ENCODE data around the gene DHRS7B. TPM values are rescaled to one million over a fixed set of nuclear protein-coding genes. Genes with fewer than 3 reads are reported as not detected.
"Not testable (repeated sequence)": the region's sequence is repeated elsewhere in the genome, so short reads cannot be mapped to it uniquely, and the experiment has no call there.

DHRS7B gene
- total RNA-seq, 4 donors from 2014 or later, result 17.0 to 44.2 (median 37.4) TPM

DNA sequence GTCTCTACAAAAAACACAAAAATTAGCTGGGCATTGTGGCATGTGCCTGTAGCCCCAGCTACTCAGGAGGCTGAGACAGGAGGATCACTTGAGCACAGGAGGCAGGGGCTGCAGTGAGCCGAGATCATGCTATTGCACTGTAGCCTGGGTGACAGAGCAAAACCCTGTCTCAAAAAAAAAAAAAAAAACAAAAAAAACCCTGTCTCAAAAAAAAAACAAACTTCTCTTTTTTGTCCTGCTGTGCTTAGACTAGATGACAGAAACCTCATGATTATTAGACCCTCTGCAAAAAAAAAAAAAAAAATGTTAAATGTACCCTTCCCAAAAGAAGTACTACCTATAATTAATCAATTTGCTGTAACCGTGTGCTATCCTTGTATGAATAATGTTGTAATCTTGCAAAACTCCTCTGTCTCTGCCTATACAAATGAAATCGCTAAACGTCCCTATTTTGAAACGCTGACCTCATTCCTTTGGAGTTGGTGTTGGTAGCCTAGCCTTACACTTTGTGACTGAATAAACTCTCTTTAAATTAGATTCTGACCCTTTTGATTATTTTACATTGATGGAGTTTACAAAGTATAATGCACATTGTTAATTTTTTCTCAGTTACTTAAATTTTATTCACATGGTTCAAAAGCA, 13.6 kb upstream of the DHRS7B start:
- WGBS, 2 donors (ENCODE audit: low coverage in 1 of 2), result 55 to 62% methylated on average over 5 of the region's 5 CpGs
- no peaks in the 10 kb centered on the region for H3K9me3 ChIP-seq
- H3K4me3 ChIP-seq, result no peak overlapping the region
- no peak for TF ChIP-seq POLR2A (IDR thresholded peaks at IDR 0.05)
- TF ChIP-seq POLR2AphosphoS5 (IDR thresholded peaks at IDR 0.05), result no peak
- TF ChIP-seq EP300 (IDR thresholded peaks at IDR 0.05), result no peak
- TF ChIP-seq, protein P1, sequence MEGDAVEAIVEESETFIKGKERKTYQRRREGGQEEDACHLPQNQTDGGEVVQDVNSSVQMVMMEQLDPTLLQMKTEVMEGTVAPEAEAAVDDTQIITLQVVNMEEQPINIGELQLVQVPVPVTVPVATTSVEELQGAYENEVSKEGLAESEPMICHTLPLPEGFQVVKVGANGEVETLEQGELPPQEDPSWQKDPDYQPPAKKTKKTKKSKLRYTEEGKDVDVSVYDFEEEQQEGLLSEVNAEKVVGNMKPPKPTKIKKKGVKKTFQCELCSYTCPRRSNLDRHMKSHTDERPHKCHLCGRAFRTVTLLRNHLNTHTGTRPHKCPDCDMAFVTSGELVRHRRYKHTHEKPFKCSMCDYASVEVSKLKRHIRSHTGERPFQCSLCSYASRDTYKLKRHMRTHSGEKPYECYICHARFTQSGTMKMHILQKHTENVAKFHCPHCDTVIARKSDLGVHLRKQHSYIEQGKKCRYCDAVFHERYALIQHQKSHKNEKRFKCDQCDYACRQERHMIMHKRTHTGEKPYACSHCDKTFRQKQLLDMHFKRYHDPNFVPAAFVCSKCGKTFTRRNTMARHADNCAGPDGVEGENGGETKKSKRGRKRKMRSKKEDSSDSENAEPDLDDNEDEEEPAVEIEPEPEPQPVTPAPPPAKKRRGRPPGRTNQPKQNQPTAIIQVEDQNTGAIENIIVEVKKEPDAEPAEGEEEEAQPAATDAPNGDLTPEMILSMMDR (IDR thresholded peaks at IDR 0.05), result no peak
- no peaks in the 10 kb centered on the region for H3K27me3 ChIP-seq
- no peaks in the 10 kb centered on the region for H3K36me3 ChIP-seq
- H3K27ac ChIP-seq, result no peak overlapping the region
- ATAC-seq, result no peak
- H3K4me1 ChIP-seq, result no peaks in the 10 kb centered on the region

DNA sequence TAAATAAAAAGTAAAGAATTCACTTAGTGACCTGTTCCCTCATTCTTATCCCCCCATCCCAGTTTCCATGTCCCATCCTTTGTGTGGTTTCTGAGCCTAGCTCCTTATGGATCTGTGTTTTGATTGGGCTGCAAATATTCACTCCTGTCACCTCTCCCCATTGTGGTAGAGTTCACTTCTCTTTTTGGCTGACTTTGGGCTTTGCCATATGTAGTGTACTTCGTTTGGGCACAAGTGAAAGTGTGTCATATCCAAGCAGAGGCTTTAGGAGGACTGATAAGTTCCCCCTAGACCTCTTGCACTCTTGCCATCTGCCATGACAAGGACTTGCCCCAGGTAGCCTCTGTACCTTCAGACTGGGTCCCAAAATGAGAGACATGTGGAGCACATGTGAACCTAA, 13.0 kb upstream of the DHRS7B start:
- H3K27ac ChIP-seq, result no peak overlapping the region
- ATAC-seq, result no peak
- WGBS, 2 donors (ENCODE audit: low coverage in 1 of 2), result 27 to 50% methylated on average over 1 of the region's 1 CpG
- no peaks in the 10 kb centered on the region for H3K9me3 ChIP-seq
- no peak overlapping the region for H3K4me3 ChIP-seq
- no peaks in the 10 kb centered on the region for H3K36me3 ChIP-seq
- TF ChIP-seq POLR2A (IDR thresholded peaks at IDR 0.05) (no peak), EP300 (IDR thresholded peaks at IDR 0.05) (no peak), POLR2AphosphoS5 (IDR thresholded peaks at IDR 0.05) (no peak)
- TF ChIP-seq, protein P1 (IDR thresholded peaks at IDR 0.05), result no peak
- H3K4me1 ChIP-seq, result no peaks in the 10 kb centered on the region
- no peaks in the 10 kb centered on the region for H3K27me3 ChIP-seq

DNA sequence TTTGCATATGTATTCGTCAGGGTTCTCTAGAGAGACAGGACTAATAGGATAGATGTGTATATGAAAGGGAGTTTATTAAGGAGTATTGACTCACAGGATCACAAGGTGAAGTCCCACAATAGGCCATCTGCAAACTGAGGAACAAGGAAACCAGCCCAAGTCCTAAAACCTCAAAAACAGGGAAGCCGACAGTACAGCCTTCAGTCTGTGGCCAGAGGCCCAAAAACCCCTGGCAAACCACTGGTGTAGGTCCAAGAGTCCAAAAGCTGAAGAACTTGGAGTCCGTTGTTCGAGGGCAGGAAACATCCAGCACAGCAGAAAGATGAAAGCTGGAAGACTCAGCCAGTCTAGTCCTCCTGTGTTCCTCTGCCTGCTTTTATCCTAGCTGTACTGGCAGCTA, 12.0 kb upstream of the DHRS7B start:
- not testable (repeated sequence) for H3K27me3 ChIP-seq, H3K4me3 ChIP-seq, ATAC-seq, H3K27ac ChIP-seq, H3K9me3 ChIP-seq, H3K36me3 ChIP-seq, H3K4me1 ChIP-seq
- WGBS, 2 donors (ENCODE audit: low coverage in 1 of 2), result 72 to 79% methylated on average over 3 of the region's 4 CpGs

DNA sequence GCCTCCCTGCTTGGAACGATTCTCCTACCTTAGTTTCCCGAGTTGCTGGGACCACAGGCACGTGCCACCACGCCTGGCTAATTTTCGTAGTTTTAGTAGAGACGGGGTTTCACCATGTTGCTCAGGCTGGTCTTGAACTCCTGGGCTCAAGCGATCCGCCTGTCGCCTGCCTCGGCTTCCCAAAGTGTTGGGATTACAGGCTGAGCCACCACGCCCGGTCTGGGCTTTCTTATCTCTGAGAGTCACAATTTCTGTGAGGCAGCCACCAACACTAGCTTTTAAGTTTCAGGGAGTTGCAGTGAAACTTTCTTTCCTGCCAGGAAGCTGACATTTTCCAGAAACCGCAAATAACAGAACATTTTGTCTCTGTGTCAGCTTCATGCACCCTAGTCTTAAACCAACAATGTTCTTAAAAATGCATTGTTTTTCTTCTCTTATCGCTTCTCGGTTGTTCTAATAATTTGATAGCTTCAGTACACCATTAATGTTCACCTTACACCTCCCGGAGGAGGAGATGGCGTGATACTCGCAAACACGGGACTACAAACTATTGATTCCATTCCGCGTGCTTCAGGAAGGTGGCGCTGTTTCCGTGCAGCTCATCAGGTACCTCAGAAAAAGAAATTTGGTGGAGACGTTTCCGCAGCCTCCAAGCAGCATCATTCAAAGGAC, 7.4 kb upstream of the DHRS7B start:
- Histone ChIP-seq H3K4me1 (peaks cover 0 to 15% (median 6%) of the 10 kb centered on the region in 3 donors), H3K27me3 (no peaks in the 10 kb centered on the region), H3K9me3 (no peaks in the 10 kb centered on the region), H3K27ac (peak overlapping the region in 2 of 4 donors; percentile 13 to 41), H3K36me3 (no peaks in the 10 kb centered on the region), H3K4me3 (peak overlapping the region in 1 of 2 donors; percentile 10)
- WGBS, 2 donors (ENCODE audit: low coverage in 1 of 2), result 16 to 32% methylated on average over 25 of the region's 25 CpGs
- ATAC-seq, result peak; percentile 87
- TF ChIP-seq, protein P1 (IDR thresholded peaks at IDR 0.05), result peak; percentile 82 to 89 (median 84)
- TF ChIP-seq POLR2A (IDR thresholded peaks at IDR 0.05) (no peak), EP300 (IDR thresholded peaks at IDR 0.05) (no peak), POLR2AphosphoS5 (IDR thresholded peaks at IDR 0.05) (peak; percentile 41)

DNA sequence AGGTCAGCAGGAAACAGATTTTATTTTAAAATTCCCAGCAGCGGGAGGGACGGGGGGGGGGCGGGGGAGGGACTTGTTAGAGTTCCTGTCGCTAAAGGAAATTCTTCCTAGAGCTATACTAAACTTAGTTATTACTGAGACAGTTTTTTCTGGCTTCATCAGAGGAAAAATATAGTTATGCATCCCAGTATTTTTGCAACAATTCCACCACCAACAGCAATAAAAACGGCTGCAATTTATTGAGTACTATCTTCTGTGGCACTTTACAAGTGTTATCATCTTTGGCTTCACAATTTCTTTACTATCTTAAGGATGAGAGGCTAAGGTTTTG, 6.9 kb upstream of the DHRS7B start:
- WGBS, 2 donors (ENCODE audit: low coverage in 1 of 2), result 0% methylated on average over 4 to 5 of the region's 5 CpGs
- Histone ChIP-seq H3K27me3 (no peaks in the 10 kb centered on the region), H3K9me3 (no peaks in the 10 kb centered on the region), H3K27ac (peak overlapping the region in 1 of 4 donors; percentile 24), H3K4me1 (peaks cover 0 to 15% (median 6%) of the 10 kb centered on the region in 3 donors), H3K4me3 (no peak overlapping the region), H3K36me3 (no peaks in the 10 kb centered on the region)
- TF ChIP-seq POLR2A (IDR thresholded peaks at IDR 0.05), result no peak
- TF ChIP-seq EP300 (IDR thresholded peaks at IDR 0.05), result no peak
- TF ChIP-seq, protein P1 (IDR thresholded peaks at IDR 0.05), result no peak
- TF ChIP-seq POLR2AphosphoS5 (IDR thresholded peaks at IDR 0.05), result no peak
- no peak for ATAC-seq
